GM23338 (cell line): Measurements from ENCODE around the gene HOXA2. TPM values are rescaled to one million over a fixed set of nuclear protein-coding genes. Genes with fewer than 3 reads are reported as not detected.
A peak's percentile ranks its signal among the peaks of the same experiment; 100 is the strongest.

Experiments used
- ATAC-seq: fragments of 200-7000 bp; cut with Tn5 transposase; 3 replicates; pipeline ENCODE4 v1.9.1; 2020
- DNase-seq: peaks from one replicate; pipeline ENCODE4 v3.0.0-alpha.2; 2015; ENCODE audit warnings: low spot score
- H2AFZ ChIP-seq: fragments of 200-600 bp; sonication (generic); 2 replicates; pipeline ENCODE4 v1.8.0; 2016; ENCODE audit warnings: antibody characterized with exemption, mild to moderate bottlenecking, moderate library complexity
- H3F3A ChIP-seq: fragments of 200-600 bp; sonication (generic); replicated peaks from 2 replicates; pipeline ENCODE4 v1.8.0; 2017; ENCODE audit warnings: antibody characterized with exemption, mixed run types, low read depth
- H3K27ac ChIP-seq: fragments of 200-600 bp; sonication (generic); 2 replicates; pipeline ENCODE4 v1.6.1; 2016; ENCODE audit warnings: low read depth
- H3K27me3 ChIP-seq: fragments of 200-600 bp; sonication (generic); 2 replicates; pipeline ENCODE4 v1.8.0; 2016; ENCODE audit warnings: mild to moderate bottlenecking, mixed run types, moderate library complexity; ENCODE audit not compliant: insufficient read depth
- H3K36me3 ChIP-seq: fragments of 200-600 bp; sonication (generic); 2 replicates; pipeline ENCODE4 v1.8.0; 2016; ENCODE audit warnings: mild to moderate bottlenecking; ENCODE audit not compliant: insufficient read depth
- H3K4me1 ChIP-seq: fragments of 200-600 bp; sonication (generic); 2 replicates; pipeline ENCODE4 v1.8.0; 2016; ENCODE audit warnings: mild to moderate bottlenecking, moderate library complexity; ENCODE audit not compliant: insufficient read depth
- H3K4me2 ChIP-seq: fragments of 200-600 bp; sonication (generic); 2 replicates; pipeline ENCODE4 v1.7.1; 2017; ENCODE audit warnings: mixed run types
- H3K4me3 ChIP-seq: fragments of 200-600 bp; sonication (generic); 2 replicates; pipeline ENCODE4 v1.6.1; 2016; ENCODE audit warnings: mixed run types
- H3K79me2 ChIP-seq: fragments of 200-600 bp; sonication (generic); replicated peaks from 2 replicates; pipeline ENCODE4 v1.8.0; 2017; ENCODE audit warnings: mild to moderate bottlenecking; ENCODE audit not compliant: insufficient read depth
- H3K9me2 ChIP-seq: fragments of 200-600 bp; sonication (generic); 2 replicates; pipeline ENCODE4 v1.8.0; 2017; ENCODE audit not compliant: insufficient read depth
- H4K20me1 ChIP-seq: fragments of 200-600 bp; sonication (generic); replicated peaks from 2 replicates; pipeline ENCODE4 v1.8.0; 2017; ENCODE audit warnings: mild to moderate bottlenecking; ENCODE audit not compliant: insufficient read depth
- H3K27ac Mint-ChIP-seq: 2 replicates; pipeline ENCODE4 v1.8.0; 2020; ENCODE audit warnings: inconsistent platforms, mild to moderate bottlenecking, moderate library complexity, mixed read lengths
- H3K27me3 Mint-ChIP-seq: 3 replicates; pipeline ENCODE4 v1.8.0; 2022; ENCODE audit warnings: low read depth, mild to moderate bottlenecking, moderate library complexity, mixed read lengths, inconsistent platforms; ENCODE audit not compliant: insufficient read depth, poor library complexity
- H3K36me3 Mint-ChIP-seq: 3 replicates; pipeline ENCODE4 v1.8.0; 2021; ENCODE audit warnings: low read depth, mild to moderate bottlenecking, inconsistent platforms, moderate library complexity, mixed read lengths
- H3K4me1 Mint-ChIP-seq: 3 replicates; pipeline ENCODE4 v1.8.0; 2020; ENCODE audit warnings: mild to moderate bottlenecking, inconsistent platforms, mixed read lengths
- H3K4me3 Mint-ChIP-seq: 3 replicates; pipeline ENCODE4 v1.8.0; 2021; ENCODE audit warnings: moderate library complexity, mild to moderate bottlenecking, inconsistent platforms, mixed read lengths
- H3K9me3 Mint-ChIP-seq: 3 replicates; pipeline ENCODE4 v1.8.0; 2020; ENCODE audit warnings: moderate library complexity, mild to moderate bottlenecking, inconsistent platforms, mixed read lengths
- EZH2 ChIP-seq: fragments of 200-600 bp; sonication (generic); IDR thresholded peaks from one replicate; pipeline ENCODE4 v1.8.0; 2017; ENCODE audit warnings: antibody characterized with exemption, mild to moderate bottlenecking, low read depth; ENCODE audit not compliant: unreplicated experiment
- EZH2phosphoT487 ChIP-seq: fragments of 200-600 bp; sonication (generic); IDR thresholded peaks from one replicate; pipeline ENCODE4 v1.8.1; 2018; ENCODE audit warnings: antibody characterized with exemption; ENCODE audit not compliant: unreplicated experiment
- JUNB ChIP-seq: IDR thresholded peaks from one replicate; pipeline ENCODE4 v1.6.1; 2016; ENCODE audit warnings: antibody characterized with exemption; ENCODE audit not compliant: unreplicated experiment
- NANOG ChIP-seq: IDR thresholded peaks from 2 replicates; pipeline ENCODE4 v1.6.1; 2016; ENCODE audit warnings: antibody characterized with exemption, borderline replicate concordance
- POLR2AphosphoS5 ChIP-seq: IDR thresholded peaks from 2 replicates; pipeline ENCODE4 v1.6.1; 2016; ENCODE audit warnings: antibody characterized with exemption, low read depth
- REST ChIP-seq: IDR thresholded peaks from one replicate; pipeline ENCODE4 v1.6.1; 2018; ENCODE audit warnings: antibody characterized with exemption; ENCODE audit not compliant: unreplicated experiment
- ZNF114 ChIP-seq: fragments of 250-450 bp; sonication (Bioruptor Pico); IDR thresholded peaks from 2 replicates; pipeline ENCODE4 v1.5.0; 2020; ENCODE audit warnings: mild to moderate bottlenecking, moderate library complexity
- polyA plus RNA-seq: library from polyadenylated mRNA; unstranded; fragments of >200 nt; fragmentation: Nextera tagmentation; extraction: Ambion mirVana; gene quantifications from 2 replicates; pipeline ENCODE4 v1.2.1, GENCODE V29; 2016
- total RNA-seq: library from RNA; depleted of rRNA; stranded (reverse); fragments of >200 nt; shearing (Covaris generic); gene quantifications from 2 replicates; pipeline ENCODE4 v1.2.3, GENCODE V29; 2014
- TF ChIP-seq, protein P1 (sequence below): IDR thresholded peaks from 2 replicates; pipeline ENCODE4 v1.6.1; 2016; ENCODE audit warnings: antibody characterized with exemption
- TF ChIP-seq, protein P2 (sequence below), 2 experiments: fragments of 200-600 bp in 1 of 2; sonication (generic) in 1 of 2; conservative IDR thresholded peaks; 2 replicates each; pipeline versions ENCODE4 v1.5.1 to v1.6.1; 2016 to 2017; ENCODE audit warnings: antibody characterized with exemption in 2 of 2, low read depth in 2 of 2, mild to moderate bottlenecking in 2 of 2, moderate library complexity in 1 of 2

Gene HOXA2
- total and polyA plus RNA-seq, 2 experiments from 2014 or later: not detected

DNA sequence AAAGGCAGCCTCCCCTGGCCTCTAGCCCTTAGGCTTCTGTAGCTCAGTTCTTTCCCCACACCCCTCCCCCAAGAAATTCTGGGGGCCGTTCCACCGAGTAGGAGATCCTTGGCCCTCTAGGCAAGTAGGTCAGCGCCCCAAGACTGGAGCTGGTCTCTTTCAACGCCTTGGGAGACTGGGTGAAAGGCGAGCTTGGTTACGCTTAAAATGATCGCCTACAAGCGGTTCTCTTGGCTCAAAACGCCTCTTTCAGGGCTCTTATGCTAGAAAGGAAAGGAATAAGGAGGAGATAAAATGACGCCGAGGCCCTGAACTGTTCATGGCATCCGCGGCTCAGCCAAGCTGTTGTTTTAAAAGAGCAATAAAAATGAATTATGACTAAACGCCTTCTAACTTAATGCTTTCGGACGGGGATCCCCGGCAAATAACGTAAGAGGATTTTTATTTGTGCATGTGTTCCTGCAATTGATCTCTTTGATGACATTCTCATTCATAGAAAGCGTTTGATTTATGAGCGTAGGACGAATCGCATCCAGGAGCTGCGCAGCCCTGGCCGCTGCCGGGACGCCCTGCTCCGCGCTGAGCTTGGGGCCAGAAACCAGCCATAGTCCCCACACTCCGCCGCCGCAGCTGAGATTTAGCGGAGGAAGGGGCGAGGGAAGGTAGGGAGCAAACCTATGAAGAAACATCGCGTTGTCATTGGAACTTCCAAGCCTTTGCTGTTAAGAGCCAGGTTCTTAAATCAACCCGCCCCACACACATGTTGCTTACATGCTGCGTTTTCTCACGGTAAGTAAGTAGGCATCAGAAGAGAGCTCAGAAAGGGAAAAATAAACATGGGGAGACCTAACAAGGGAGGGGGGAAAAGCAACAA is 3.7 kb downstream of the HOXA2 start (continued):
- TF ChIP-seq REST (no peak), ZNF114 (CRISPR knock-in tag) (no peak), EZH2phosphoT487 (peak; percentile 54), POLR2AphosphoS5 (no peak), EZH2 (peak; percentile 98)
- TF ChIP-seq, protein P1, sequence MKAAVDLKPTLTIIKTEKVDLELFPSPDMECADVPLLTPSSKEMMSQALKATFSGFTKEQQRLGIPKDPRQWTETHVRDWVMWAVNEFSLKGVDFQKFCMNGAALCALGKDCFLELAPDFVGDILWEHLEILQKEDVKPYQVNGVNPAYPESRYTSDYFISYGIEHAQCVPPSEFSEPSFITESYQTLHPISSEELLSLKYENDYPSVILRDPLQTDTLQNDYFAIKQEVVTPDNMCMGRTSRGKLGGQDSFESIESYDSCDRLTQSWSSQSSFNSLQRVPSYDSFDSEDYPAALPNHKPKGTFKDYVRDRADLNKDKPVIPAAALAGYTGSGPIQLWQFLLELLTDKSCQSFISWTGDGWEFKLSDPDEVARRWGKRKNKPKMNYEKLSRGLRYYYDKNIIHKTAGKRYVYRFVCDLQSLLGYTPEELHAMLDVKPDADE: no peak
- TF ChIP-seq, protein P2, sequence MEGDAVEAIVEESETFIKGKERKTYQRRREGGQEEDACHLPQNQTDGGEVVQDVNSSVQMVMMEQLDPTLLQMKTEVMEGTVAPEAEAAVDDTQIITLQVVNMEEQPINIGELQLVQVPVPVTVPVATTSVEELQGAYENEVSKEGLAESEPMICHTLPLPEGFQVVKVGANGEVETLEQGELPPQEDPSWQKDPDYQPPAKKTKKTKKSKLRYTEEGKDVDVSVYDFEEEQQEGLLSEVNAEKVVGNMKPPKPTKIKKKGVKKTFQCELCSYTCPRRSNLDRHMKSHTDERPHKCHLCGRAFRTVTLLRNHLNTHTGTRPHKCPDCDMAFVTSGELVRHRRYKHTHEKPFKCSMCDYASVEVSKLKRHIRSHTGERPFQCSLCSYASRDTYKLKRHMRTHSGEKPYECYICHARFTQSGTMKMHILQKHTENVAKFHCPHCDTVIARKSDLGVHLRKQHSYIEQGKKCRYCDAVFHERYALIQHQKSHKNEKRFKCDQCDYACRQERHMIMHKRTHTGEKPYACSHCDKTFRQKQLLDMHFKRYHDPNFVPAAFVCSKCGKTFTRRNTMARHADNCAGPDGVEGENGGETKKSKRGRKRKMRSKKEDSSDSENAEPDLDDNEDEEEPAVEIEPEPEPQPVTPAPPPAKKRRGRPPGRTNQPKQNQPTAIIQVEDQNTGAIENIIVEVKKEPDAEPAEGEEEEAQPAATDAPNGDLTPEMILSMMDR (conservative IDR thresholded peaks at IDR 0.05; ENCODE audit: low read depth in 2 of 2): no peak

DNA sequence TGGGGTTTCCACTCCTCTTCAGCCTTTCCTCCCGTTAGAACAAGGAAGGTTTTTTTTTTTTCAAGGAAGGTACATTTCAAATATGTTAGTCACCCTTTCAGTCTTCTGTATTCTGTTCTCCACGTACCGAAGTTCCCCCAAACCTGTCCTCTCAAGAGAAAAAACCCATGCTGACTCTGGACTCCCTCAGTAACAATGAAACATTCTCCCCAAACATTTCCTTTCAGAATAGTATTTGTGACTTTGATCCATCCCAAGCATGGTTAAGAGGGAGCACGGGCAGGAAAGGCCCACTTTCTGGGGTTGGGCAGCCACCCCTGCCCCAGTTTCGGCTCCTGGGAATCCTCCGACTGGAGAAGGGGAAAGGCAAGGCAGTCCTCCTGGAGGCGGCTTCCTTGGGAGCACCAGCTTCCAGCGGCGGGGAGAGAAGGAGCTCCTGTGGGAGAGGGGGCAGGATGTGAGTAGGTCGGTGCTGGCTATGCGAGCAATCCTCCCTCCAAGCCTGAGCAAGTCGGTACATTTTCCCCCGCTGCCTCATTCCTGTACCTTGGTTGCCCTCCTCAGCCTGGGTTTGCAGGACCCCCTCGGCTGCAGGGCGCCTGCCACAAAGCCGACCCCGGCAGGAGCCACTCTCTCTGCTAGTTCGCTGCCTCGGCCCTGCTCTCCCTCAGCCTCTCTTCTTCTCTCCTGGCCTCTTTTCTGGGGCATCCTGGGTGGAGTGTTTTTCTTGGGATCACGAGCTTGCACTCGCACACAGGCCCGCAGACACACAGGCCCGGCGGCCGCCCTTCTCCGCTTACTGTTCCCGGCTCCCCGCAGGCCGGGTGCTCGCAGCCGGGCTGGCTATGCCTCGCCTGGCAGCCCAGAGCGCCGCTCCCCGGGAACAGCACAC is 4.6 kb downstream of the HOXA2 start:
- Histone ChIP-seq H3K9me2 (no peaks in the 10 kb centered on the region), H3K4me1 (peaks cover 59% of the 10 kb centered on the region), H3K4me2 (peak overlapping the region; percentile 84), H3K79me2 (no peaks in the 10 kb centered on the region), H3K36me3 (no peaks in the 10 kb centered on the region), H4K20me1 (peaks cover 57% of the 10 kb centered on the region), H3K27me3 (peaks cover 100% of the 10 kb centered on the region), H3K27ac (no peak overlapping the region), H3K4me3 (no peak overlapping the region), H2AFZ (no peak overlapping the region), H3F3A (peaks cover 55% of the 10 kb centered on the region)
- peaks cover 8% of the 10 kb centered on the region; the same call in 2 of the 3 replicates for H3K9me3 Mint-ChIP-seq
- peak overlapping the region; percentile 58; the same call in 1 of the 3 replicates for H3K4me3 Mint-ChIP-seq
- H3K4me1 Mint-ChIP-seq: peaks cover 58% of the 10 kb centered on the region
- no peaks in the 10 kb centered on the region for H3K36me3 Mint-ChIP-seq
- no peak overlapping the region for H3K27ac Mint-ChIP-seq
- peak; percentile 36 for DNase-seq
- peaks cover 100% of the 10 kb centered on the region for H3K27me3 Mint-ChIP-seq
- ATAC-seq: peak; percentile 40
- TF ChIP-seq EZH2phosphoT487 (peak; percentile 78), POLR2AphosphoS5 (no peak), EZH2 (peak; percentile 91), NANOG (no peak), JUNB (no peak)
